Measurements from ENCODE around the gene ATAD3C. TPM values are rescaled to one million over a fixed set of nuclear protein-coding genes. Genes with fewer than 3 reads are reported as not detected.
"Not testable (repeated sequence)": the region's sequence is repeated elsewhere in the genome, so short reads cannot be mapped to it uniquely, and the experiment has no call there.

Gene ATAD3C
- total RNA-seq, 5 donors from 2014 or later (not counting 1 experiment from before 2014, with no cell fraction given): 0.59 to 3.1 (median 1.4) TPM

DNA sequence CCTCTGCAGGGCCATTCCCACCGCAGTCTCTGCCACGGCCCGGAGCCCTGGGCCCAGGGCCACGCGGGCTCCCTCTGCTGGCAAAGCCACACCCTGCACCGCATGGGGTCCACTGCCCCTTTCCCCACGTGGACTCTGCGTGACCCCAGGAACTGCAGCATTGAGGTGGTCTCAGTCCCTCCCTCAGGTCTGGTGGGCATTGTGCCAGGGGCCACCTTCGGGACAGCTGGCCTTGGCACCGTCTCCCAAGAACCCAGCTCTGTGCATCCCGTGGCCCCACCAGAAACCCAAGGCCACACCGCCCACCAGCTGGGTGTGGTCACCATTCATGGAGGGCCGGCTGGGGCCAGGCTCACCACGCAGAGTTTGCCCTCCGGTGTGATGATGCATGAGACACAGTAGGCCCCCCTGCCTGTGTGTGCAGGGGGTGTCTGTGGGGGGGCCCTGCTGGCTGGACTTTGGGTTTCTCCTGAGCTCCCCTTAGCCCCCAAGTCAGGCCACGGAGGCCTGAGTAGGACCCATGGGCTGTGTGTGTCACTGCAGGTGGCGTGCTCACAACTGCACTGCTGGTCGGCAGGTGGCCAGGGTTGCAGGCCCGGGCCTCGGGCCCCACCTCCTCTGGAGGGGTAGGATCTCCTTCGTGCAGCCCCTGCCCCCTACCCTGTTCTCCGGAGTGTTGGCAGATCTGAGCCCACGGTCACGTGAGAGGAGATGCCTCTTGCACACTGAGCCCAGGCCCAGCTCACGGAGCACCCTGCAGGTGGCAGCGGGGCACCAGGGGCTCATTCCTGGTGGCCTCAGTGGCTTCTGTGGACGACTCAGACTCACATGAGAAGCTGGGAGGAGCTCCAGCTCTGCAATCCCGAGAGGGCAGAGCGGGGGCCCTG, 8.2 kb upstream of the ATAD3C start:
- ChIA-PET POLR2A (interaction anchor here in 1 of 2 donors (1.0 kb wide), 1 partner anchor 10 kb away, joined by 4 read pairs; no protein-coding TSS in a partner anchor), CTCF (no interaction called here)
- H3K9me3 ChIP-seq: no peaks in the 10 kb centered on the region
- Mint-ChIP-seq H3K27me3 (peaks cover 0 to 26% of the 10 kb centered on the region in 2 donors), H3K4me3 (no peak overlapping the region), H3K27ac (no peak overlapping the region), H3K36me3 (no peaks in the 10 kb centered on the region), H3K4me1 (peaks cover 0 to 6% (median 3%) of the 10 kb centered on the region in 3 donors), H3K9me3 (no peaks in the 10 kb centered on the region)
- H3K36me3 ChIP-seq (ENCODE audit: control insufficient read depth in 2 of 2, extremely low read depth in 1 of 2, insufficient read depth in 1 of 2, low read length in 1 of 2): no peaks in the 10 kb centered on the region
- ATAC-seq (replicated peaks in 1 of 4) (peak; percentile 85 to 95 (median 89)), DNase-seq (peak in 28 of 35 experiments; percentile 14 to 70 (median 42))
- H3K27ac ChIP-seq (ENCODE audit: low read length): no peak overlapping the region
- WGBS (ENCODE audit: insufficient coverage): 42% methylated on average over 27 of the region's 29 CpGs
- H3K4me1 ChIP-seq (ENCODE audit: control insufficient read depth in 1 of 2, extremely low read depth in 1 of 2, insufficient read depth in 2 of 2, low read length in 2 of 2): peaks cover 0 to 19% of the 10 kb centered on the region in 2 experiments
- H3K27me3 ChIP-seq (replicated peaks in 1 of 2; ENCODE audit: control insufficient read depth in 2 of 2, extremely low read depth in 1 of 2, insufficient read depth in 2 of 2, low read length in 1 of 2): peaks cover 0 to 48% of the 10 kb centered on the region in 2 experiments
- H3K4me3 ChIP-seq (ENCODE audit: control insufficient read depth in 1 of 2, extremely low read depth in 1 of 2, low read length in 1 of 2): no peak overlapping the region

DNA sequence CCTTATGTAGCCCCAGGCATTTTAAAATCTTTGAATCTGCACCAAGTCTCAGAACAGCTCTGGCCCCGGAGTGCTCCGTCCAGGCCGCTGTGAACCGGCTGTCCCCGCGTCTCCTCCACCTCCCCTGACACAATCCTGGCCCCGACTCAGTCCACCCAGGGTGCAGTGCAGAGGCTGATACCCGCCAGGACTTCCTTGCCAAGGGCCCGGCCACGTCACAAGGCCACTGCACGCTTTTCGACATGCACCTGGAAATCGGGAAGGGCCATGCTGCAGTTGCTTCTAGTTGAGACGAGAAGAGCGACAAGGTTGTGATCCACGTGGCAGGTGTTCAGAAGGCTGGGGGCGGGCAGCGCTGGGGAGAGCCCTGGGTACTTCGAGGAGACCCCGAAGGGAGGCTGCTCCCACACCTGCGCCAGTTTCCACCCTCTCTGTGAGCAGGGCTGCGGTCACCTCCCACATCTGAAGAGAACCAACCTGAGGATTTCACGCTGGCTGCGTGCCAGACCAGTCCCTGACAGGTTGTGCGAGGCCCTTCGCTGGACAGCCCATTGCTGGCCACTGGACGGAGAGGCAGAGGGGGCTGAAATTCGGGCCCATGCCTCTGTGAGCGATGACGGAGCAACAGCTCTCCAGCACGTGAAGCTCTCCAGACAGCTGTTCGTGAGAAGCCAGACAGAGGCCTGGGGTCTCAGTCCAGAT, 7.3 kb upstream of the ATAD3C start:
- H3K9me3 ChIP-seq: no peaks in the 10 kb centered on the region
- Mint-ChIP-seq H3K27me3 (peaks cover 0 to 20% of the 10 kb centered on the region in 2 donors), H3K4me3 (no peak overlapping the region), H3K9me3 (no peaks in the 10 kb centered on the region), H3K27ac (no peak overlapping the region), H3K4me1 (peaks cover 0 to 3% (median 0%) of the 10 kb centered on the region in 3 donors), H3K36me3 (no peaks in the 10 kb centered on the region)
- WGBS (ENCODE audit: insufficient coverage): 87% methylated on average over 26 of the region's 32 CpGs
- ATAC-seq (replicated peaks in 1 of 4): no peak
- H3K27ac ChIP-seq (ENCODE audit: low read length): no peak overlapping the region
- ChIA-PET CTCF (no interaction called here), POLR2A (interaction anchor here in 1 of 2 donors (1.0 kb wide), 1 partner anchor 9 kb away, joined by 4 read pairs; no protein-coding TSS in a partner anchor)
- peaks cover 0 to 11% of the 10 kb centered on the region in 2 experiments for H3K4me1 ChIP-seq (ENCODE audit: control insufficient read depth in 1 of 2, extremely low read depth in 1 of 2, insufficient read depth in 2 of 2, low read length in 2 of 2)
- H3K27me3 ChIP-seq (replicated peaks in 1 of 2; ENCODE audit: control insufficient read depth in 2 of 2, extremely low read depth in 1 of 2, insufficient read depth in 2 of 2, low read length in 1 of 2): peaks cover 0 to 38% of the 10 kb centered on the region in 2 experiments
- no peaks in the 10 kb centered on the region for H3K36me3 ChIP-seq (ENCODE audit: control insufficient read depth in 2 of 2, extremely low read depth in 1 of 2, insufficient read depth in 1 of 2, low read length in 1 of 2)
- no peak for DNase-seq
- no peak overlapping the region for H3K4me3 ChIP-seq (ENCODE audit: control insufficient read depth in 1 of 2, extremely low read depth in 1 of 2, low read length in 1 of 2)

DNA sequence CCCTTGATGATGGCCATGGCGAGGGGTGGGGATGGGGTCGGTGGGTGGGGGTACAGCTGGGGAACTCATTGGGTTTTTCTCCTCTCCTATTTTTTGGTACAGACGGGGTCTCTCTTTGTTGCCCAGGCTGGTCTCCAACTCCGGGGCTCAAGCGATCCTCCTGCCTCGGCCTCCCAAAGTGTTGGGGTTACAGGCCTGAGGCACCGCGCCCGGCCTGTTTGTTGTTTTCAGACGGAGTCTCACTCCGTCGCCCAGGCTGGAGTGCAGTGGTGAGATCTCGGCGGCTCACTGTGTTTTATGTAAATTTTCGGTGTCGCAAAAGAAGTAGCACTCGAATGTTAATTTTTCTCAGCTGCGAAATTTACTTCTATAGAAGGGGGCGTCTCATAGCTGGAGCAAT, 2.9 kb upstream of the ATAD3C start:
- H3K9me3 Mint-ChIP-seq; ATAC-seq (replicated peaks in 1 of 4); H3K36me3 ChIP-seq (ENCODE audit: control insufficient read depth in 2 of 2, extremely low read depth in 1 of 2, insufficient read depth in 1 of 2, low read length in 1 of 2); H3K4me3 ChIP-seq (ENCODE audit: control insufficient read depth in 1 of 2, extremely low read depth in 1 of 2, low read length in 1 of 2); H3K9me3 ChIP-seq; CTCF ChIA-PET; DNase-seq; H3K27ac Mint-ChIP-seq; H3K36me3 Mint-ChIP-seq; H3K27me3 Mint-ChIP-seq; H3K27ac ChIP-seq (ENCODE audit: low read length); H3K4me3 Mint-ChIP-seq; H3K27me3 ChIP-seq (replicated peaks in 1 of 2; ENCODE audit: control insufficient read depth in 2 of 2, extremely low read depth in 1 of 2, insufficient read depth in 2 of 2, low read length in 1 of 2); POLR2A ChIA-PET; H3K4me1 ChIP-seq (ENCODE audit: control insufficient read depth in 1 of 2, extremely low read depth in 1 of 2, insufficient read depth in 2 of 2, low read length in 2 of 2); H3K4me1 Mint-ChIP-seq: not testable (repeated sequence)
- WGBS (ENCODE audit: insufficient coverage): no CpG with 5 or more reads among the region's 19 CpGs

DNA sequence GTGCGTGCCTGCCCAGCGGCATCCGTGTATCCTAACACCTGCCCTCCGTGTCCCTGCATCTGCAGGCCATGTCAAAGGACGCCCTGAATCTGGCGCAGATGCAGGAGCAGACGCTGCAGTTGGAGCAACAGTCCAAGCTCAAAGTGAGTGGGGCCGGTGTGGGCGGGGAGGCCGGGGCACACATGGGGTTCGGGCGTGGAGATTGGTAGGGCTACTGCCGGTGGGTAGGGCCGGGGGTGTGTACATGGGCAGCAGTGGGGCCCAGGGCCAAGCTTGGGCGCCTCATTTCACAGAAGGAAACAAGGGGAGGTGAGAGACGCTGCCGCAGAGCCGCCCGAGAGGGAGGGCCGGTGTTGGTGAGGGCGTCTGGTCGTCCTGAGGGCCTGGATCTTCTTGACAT, 1.1 kb downstream of the ATAD3C start:
- H3K4me1 ChIP-seq (ENCODE audit: control insufficient read depth in 1 of 2, extremely low read depth in 1 of 2, insufficient read depth in 2 of 2, low read length in 2 of 2); H3K27me3 Mint-ChIP-seq; H3K4me3 Mint-ChIP-seq; H3K27ac Mint-ChIP-seq; H3K4me3 ChIP-seq (ENCODE audit: control insufficient read depth in 1 of 2, extremely low read depth in 1 of 2, low read length in 1 of 2); H3K36me3 ChIP-seq (ENCODE audit: control insufficient read depth in 2 of 2, extremely low read depth in 1 of 2, insufficient read depth in 1 of 2, low read length in 1 of 2); ATAC-seq (replicated peaks in 1 of 4); DNase-seq; CTCF ChIA-PET; H3K36me3 Mint-ChIP-seq; H3K4me1 Mint-ChIP-seq; H3K9me3 ChIP-seq; H3K9me3 Mint-ChIP-seq; H3K27ac ChIP-seq (ENCODE audit: low read length); H3K27me3 ChIP-seq (replicated peaks in 1 of 2; ENCODE audit: control insufficient read depth in 2 of 2, extremely low read depth in 1 of 2, insufficient read depth in 2 of 2, low read length in 1 of 2): not testable (repeated sequence)
- POLR2A ChIA-PET: interaction anchor here in 1 of 2 donors (0.5 to 0.9 kb wide), 2 partner anchors 9 to 462 kb away, joined by 3 to 4 read pairs; no protein-coding TSS in a partner anchor
- 82% methylated on average over 16 of the region's 22 CpGs for WGBS (ENCODE audit: insufficient coverage)

DNA sequence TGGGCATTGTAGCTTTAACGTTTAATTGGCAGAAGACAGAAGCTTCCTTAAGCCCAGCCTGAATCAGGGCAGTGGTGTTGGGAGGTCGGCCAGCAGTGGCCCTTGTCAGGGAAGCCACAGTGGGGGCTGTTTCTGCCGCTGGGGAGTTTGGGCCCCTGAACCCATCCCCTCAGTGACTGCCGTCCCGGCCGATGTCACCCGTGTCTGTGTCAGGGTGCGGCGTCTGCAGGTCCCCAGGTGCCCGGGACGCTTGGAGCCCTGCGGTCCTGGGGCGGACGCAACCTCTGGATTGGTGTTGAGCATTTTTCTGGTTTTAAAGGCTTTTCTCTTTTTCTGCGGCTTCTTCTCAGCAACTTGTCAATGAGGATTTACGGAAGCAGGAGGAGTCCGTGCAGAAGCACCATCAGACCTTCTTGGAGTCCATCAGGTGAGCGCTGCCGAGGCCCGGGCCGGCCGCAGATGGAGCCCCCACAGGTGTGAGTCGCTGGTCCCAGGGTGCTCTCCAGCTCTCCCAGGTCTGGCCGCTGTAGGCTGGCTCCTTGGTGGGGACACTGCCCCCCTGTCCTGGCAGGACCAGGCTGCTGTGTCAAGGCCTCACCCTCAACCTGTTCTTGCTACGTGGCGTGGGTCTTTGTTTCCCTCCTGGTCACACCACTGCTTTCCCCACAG, 2.3 kb downstream of the ATAD3C start:
- Histone ChIP-seq H3K27ac (ENCODE audit: low read length) (no peak overlapping the region), H3K4me1 (ENCODE audit: control insufficient read depth in 1 of 2, extremely low read depth in 1 of 2, insufficient read depth in 2 of 2, low read length in 2 of 2) (no peaks in the 10 kb centered on the region), H3K36me3 (ENCODE audit: control insufficient read depth in 2 of 2, extremely low read depth in 1 of 2, insufficient read depth in 1 of 2, low read length in 1 of 2) (no peaks in the 10 kb centered on the region), H3K27me3 (replicated peaks in 1 of 2; ENCODE audit: control insufficient read depth in 2 of 2, extremely low read depth in 1 of 2, insufficient read depth in 2 of 2, low read length in 1 of 2) (peaks cover 0 to 7% of the 10 kb centered on the region in 2 experiments), H3K4me3 (ENCODE audit: control insufficient read depth in 1 of 2, extremely low read depth in 1 of 2, low read length in 1 of 2) (no peak overlapping the region), H3K9me3 (no peaks in the 10 kb centered on the region)
- no peaks in the 10 kb centered on the region for H3K9me3 Mint-ChIP-seq
- no peak overlapping the region for H3K4me3 Mint-ChIP-seq
- no peaks in the 10 kb centered on the region for H3K4me1 Mint-ChIP-seq
- no peaks in the 10 kb centered on the region for H3K36me3 Mint-ChIP-seq
- ATAC-seq (replicated peaks in 1 of 4): no peak
- ChIA-PET POLR2A (no interaction called here), CTCF (interaction anchor here in 1 of 2 donors (0.6 kb wide), 1 partner anchor 26 kb away, joined by 7 read pairs; no protein-coding TSS in a partner anchor)
- H3K27ac Mint-ChIP-seq: no peak overlapping the region
- DNase-seq: no peak
- H3K27me3 Mint-ChIP-seq: no peaks in the 10 kb centered on the region
- 85% methylated on average over 26 of the region's 26 CpGs for WGBS (ENCODE audit: insufficient coverage)

DNA sequence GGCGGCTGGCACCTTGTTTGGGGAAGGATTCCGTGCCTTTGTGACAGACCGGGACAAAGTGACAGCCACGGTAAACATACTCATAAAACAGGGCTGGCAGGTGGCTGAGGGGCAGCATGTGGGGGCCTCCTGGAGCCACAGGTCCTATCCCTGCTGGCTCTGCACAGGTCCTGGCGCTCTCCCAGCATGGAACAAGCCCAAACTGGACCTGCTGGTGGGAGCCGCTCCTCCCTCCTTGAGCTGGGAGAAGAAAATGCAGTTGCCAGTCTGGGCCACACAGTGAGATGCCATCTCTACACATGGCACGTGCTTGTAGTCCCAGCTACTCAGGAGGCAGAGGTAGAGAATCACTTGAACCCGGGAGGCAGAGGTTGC, 2.9 kb downstream of the ATAD3C start:
- H3K4me3 ChIP-seq (ENCODE audit: control insufficient read depth in 1 of 2, extremely low read depth in 1 of 2, low read length in 1 of 2); H3K9me3 Mint-ChIP-seq; POLR2A ChIA-PET; CTCF ChIA-PET; H3K4me1 ChIP-seq (ENCODE audit: control insufficient read depth in 1 of 2, extremely low read depth in 1 of 2, insufficient read depth in 2 of 2, low read length in 2 of 2); H3K36me3 Mint-ChIP-seq; H3K27me3 ChIP-seq (replicated peaks in 1 of 2; ENCODE audit: control insufficient read depth in 2 of 2, extremely low read depth in 1 of 2, insufficient read depth in 2 of 2, low read length in 1 of 2); H3K27ac ChIP-seq (ENCODE audit: low read length); H3K27me3 Mint-ChIP-seq; H3K27ac Mint-ChIP-seq; H3K9me3 ChIP-seq; H3K36me3 ChIP-seq (ENCODE audit: control insufficient read depth in 2 of 2, extremely low read depth in 1 of 2, insufficient read depth in 1 of 2, low read length in 1 of 2); H3K4me3 Mint-ChIP-seq; H3K4me1 Mint-ChIP-seq; DNase-seq; ATAC-seq (replicated peaks in 1 of 4): not testable (repeated sequence)
- 83% methylated on average over 7 of the region's 8 CpGs for WGBS (ENCODE audit: insufficient coverage)
